Measurements from ENCODE around the gene PSIP1.
"Not testable (repeated sequence)": the region's sequence is repeated elsewhere in the genome, so short reads cannot be mapped to it uniquely, and the experiment has no call there.

PSIP1 gene

GRCh38 chr9:15441841-15442240 is 68.9 kb downstream of the PSIP1 start:
- intact Hi-C loops (cut with micrococcal nuclease); H3K27me3 Mint-ChIP-seq; H3K4me3 Mint-ChIP-seq; H3K4me1 Mint-ChIP-seq (ENCODE audit: low read depth); H3K27ac Mint-ChIP-seq; H3K9me3 Mint-ChIP-seq: not testable (repeated sequence)
- peaks cover 79% of the 10 kb centered on the region for H3K36me3 Mint-ChIP-seq (ENCODE audit: low read depth)

GRCh38 chr9:15438891-15439290 is 71.9 kb downstream of the PSIP1 start:
- Mint-ChIP-seq H3K4me3 (no peak overlapping the region), H3K9me3 (no peaks in the 10 kb centered on the region), H3K27ac (no peak overlapping the region), H3K27me3 (no peaks in the 10 kb centered on the region), H3K4me1 (ENCODE audit: low read depth) (peaks cover 7% of the 10 kb centered on the region), H3K36me3 (ENCODE audit: low read depth) (peaks cover 94% of the 10 kb centered on the region)
- intact Hi-C loops (cut with micrococcal nuclease), result no loop called here

- no peaks in the 10 kb centered on the region for H3K27me3 Mint-ChIP-seq
- intact Hi-C loops (cut with micrococcal nuclease), result loop anchor here (5.0 kb wide), 1 partner anchor 34 kb away; no protein-coding TSS in a partner anchor
- no peaks in the 10 kb centered on the region for H3K9me3 Mint-ChIP-seq
- H3K4me3 Mint-ChIP-seq, result no peak overlapping the region
- H3K4me1 Mint-ChIP-seq (ENCODE audit: low read depth), result peaks cover 52% of the 10 kb centered on the region
- H3K36me3 Mint-ChIP-seq (ENCODE audit: low read depth), result peaks cover 69% of the 10 kb centered on the region
- peak overlapping the region; percentile 50 for H3K27ac Mint-ChIP-seq
These were observed 77.1 kb downstream of the PSIP1 start for GRCh38 chr9:15433661-15434060.

GRCh38 chr9:15433191-15433590 is 77.6 kb downstream of the PSIP1 start:
- Mint-ChIP-seq H3K4me3 (no peak overlapping the region), H3K27me3 (no peaks in the 10 kb centered on the region), H3K36me3 (ENCODE audit: low read depth) (peaks cover 69% of the 10 kb centered on the region), H3K4me1 (ENCODE audit: low read depth) (peaks cover 56% of the 10 kb centered on the region), H3K27ac (peak overlapping the region; percentile 50), H3K9me3 (no peaks in the 10 kb centered on the region)
- intact Hi-C loops (cut with micrococcal nuclease), result loop anchor here (5.0 kb wide), 1 partner anchor 34 kb away; no protein-coding TSS in a partner anchor

GRCh38 chr9:15430920-15431844 is 79.6 kb downstream of the PSIP1 start:
- H3K36me3 Mint-ChIP-seq (ENCODE audit: low read depth), result peaks cover 62% of the 10 kb centered on the region
- no peaks in the 10 kb centered on the region for H3K27me3 Mint-ChIP-seq
- intact Hi-C loops (cut with micrococcal nuclease), result loop anchor here (5.0 kb wide), 1 partner anchor 36 kb away; no protein-coding TSS in a partner anchor
- no peaks in the 10 kb centered on the region for H3K9me3 Mint-ChIP-seq
- H3K4me3 Mint-ChIP-seq, result peak overlapping the region; percentile 51
- H3K27ac Mint-ChIP-seq, result peak overlapping the region; percentile 69
- peaks cover 62% of the 10 kb centered on the region for H3K4me1 Mint-ChIP-seq (ENCODE audit: low read depth)

- H3K4me3 Mint-ChIP-seq; H3K9me3 Mint-ChIP-seq; H3K27me3 Mint-ChIP-seq; intact Hi-C loops (cut with micrococcal nuclease): not testable (repeated sequence)
- Mint-ChIP-seq H3K36me3 (ENCODE audit: low read depth) (peaks cover 54% of the 10 kb centered on the region), H3K4me1 (ENCODE audit: low read depth) (peaks cover 67% of the 10 kb centered on the region), H3K27ac (peak overlapping the region; percentile 37)
These were observed 83.1 kb downstream of the PSIP1 start for GRCh38 chr9:15427702-15428101.

- Mint-ChIP-seq H3K27me3 (no peaks in the 10 kb centered on the region), H3K36me3 (ENCODE audit: low read depth) (peaks cover 59% of the 10 kb centered on the region), H3K27ac (peak overlapping the region; percentile 37), H3K4me3 (no peak overlapping the region), H3K9me3 (no peaks in the 10 kb centered on the region), H3K4me1 (ENCODE audit: low read depth) (peaks cover 60% of the 10 kb centered on the region)
- intact Hi-C loops (cut with micrococcal nuclease), result no loop called here
These were observed 84.8 kb downstream of the PSIP1 start for GRCh38 chr9:15426019-15426418.

GRCh38 chr9:15423231-15423985 is 87.4 kb downstream of the PSIP1 start:
- H3K4me1 Mint-ChIP-seq (ENCODE audit: low read depth), result peaks cover 37% of the 10 kb centered on the region
- no peaks in the 10 kb centered on the region for H3K27me3 Mint-ChIP-seq
- intact Hi-C loops (cut with micrococcal nuclease), result loop anchor here (2.0 to 5.0 kb wide), 3 partner anchors 117 to 131 kb away; partner anchors contain the start of genes CCDC171 and TTC39B
- H3K9me3 Mint-ChIP-seq, result no peaks in the 10 kb centered on the region
- peaks cover 40% of the 10 kb centered on the region for H3K36me3 Mint-ChIP-seq (ENCODE audit: low read depth)
- peak overlapping the region; percentile 94 for H3K4me3 Mint-ChIP-seq
- peak overlapping the region; percentile 91 for H3K27ac Mint-ChIP-seq

GRCh38 chr9:15422372-15423230 is 88.2 kb downstream of the PSIP1 start, which contains the start of gene SNAPC3:
SNAPC3 (plus strand) TSS chr9:15422876; CDS start chr9:15422880, 4 bp downstream.
- Mint-ChIP-seq H3K27ac (peak within 1 kb of the TSS; percentile 91), H3K4me3 (peak within 1 kb of the TSS; percentile 94), H3K27me3 (no peaks in the 10 kb centered on the region), H3K9me3 (no peaks in the 10 kb centered on the region), H3K4me1 (ENCODE audit: low read depth) (peaks cover 30% of the 10 kb centered on the region), H3K36me3 (ENCODE audit: low read depth) (peaks cover 32% of the 10 kb centered on the region)
- intact Hi-C loops (cut with micrococcal nuclease), result loop anchor here (1.0 to 5.0 kb wide), 4 partner anchors 89 to 130 kb away; partner anchors contain the start of genes CCDC171 and TTC39B

- Mint-ChIP-seq H3K36me3 (ENCODE audit: low read depth) (peaks cover 30% of the 10 kb centered on the region), H3K27me3 (no peaks in the 10 kb centered on the region), H3K4me1 (ENCODE audit: low read depth) (peaks cover 26% of the 10 kb centered on the region), H3K27ac (peak overlapping the region; percentile 91), H3K4me3 (peak overlapping the region; percentile 94), H3K9me3 (no peaks in the 10 kb centered on the region)
- intact Hi-C loops (cut with micrococcal nuclease), result loop anchor here (1.0 to 5.0 kb wide), 4 partner anchors 89 to 130 kb away; partner anchors contain the start of genes CCDC171 and TTC39B
These were observed 88.8 kb downstream of the PSIP1 start for GRCh38 chr9:15421990-15422371.

GRCh38 chr9:15421532-15421931 is 89.2 kb downstream of the PSIP1 start:
- intact Hi-C loops (cut with micrococcal nuclease), result loop anchor here (5.0 kb wide), 2 partner anchors 129 to 131 kb away; partner anchors contain the start of gene CCDC171
- Mint-ChIP-seq H3K4me3 (no peak overlapping the region), H3K27ac (peak overlapping the region; percentile 91), H3K27me3 (no peaks in the 10 kb centered on the region), H3K4me1 (ENCODE audit: low read depth) (peaks cover 26% of the 10 kb centered on the region), H3K9me3 (no peaks in the 10 kb centered on the region), H3K36me3 (ENCODE audit: low read depth) (peaks cover 30% of the 10 kb centered on the region)

GRCh38 chr9:15420796-15421195 is 90.0 kb downstream of the PSIP1 start:
- Mint-ChIP-seq H3K4me3 (no peak overlapping the region), H3K27ac (no peak overlapping the region), H3K9me3 (no peaks in the 10 kb centered on the region), H3K4me1 (ENCODE audit: low read depth) (peaks cover 19% of the 10 kb centered on the region), H3K27me3 (no peaks in the 10 kb centered on the region), H3K36me3 (ENCODE audit: low read depth) (peaks cover 23% of the 10 kb centered on the region)
- intact Hi-C loops (cut with micrococcal nuclease), result loop anchor here (5.0 kb wide), 2 partner anchors 128 to 132 kb away; partner anchors contain the start of gene CCDC171

- no peaks in the 10 kb centered on the region for H3K27me3 Mint-ChIP-seq
- H3K9me3 Mint-ChIP-seq, result no peaks in the 10 kb centered on the region
- H3K27ac Mint-ChIP-seq, result no peak overlapping the region
- H3K36me3 Mint-ChIP-seq (ENCODE audit: low read depth), result peaks cover 4% of the 10 kb centered on the region
- intact Hi-C loops (cut with micrococcal nuclease), result loop anchor here (1.0 to 5.0 kb wide), 2 partner anchors 140 to 206 kb away; no protein-coding TSS in a partner anchor
- H3K4me3 Mint-ChIP-seq, result no peak overlapping the region
- peaks cover 6% of the 10 kb centered on the region for H3K4me1 Mint-ChIP-seq (ENCODE audit: low read depth)
These were observed 93.1 kb downstream of the PSIP1 start for GRCh38 chr9:15417626-15418025.

Measured in dendritic cell treated with granulocyte-macrophage colony-stimulating factor and Interleukin-4, amounts not matched to agents 40 ng/mL and 50 ng/mL, for 4 days (primary cell).